ENCODE results near the gene KLF15.

DNA sequence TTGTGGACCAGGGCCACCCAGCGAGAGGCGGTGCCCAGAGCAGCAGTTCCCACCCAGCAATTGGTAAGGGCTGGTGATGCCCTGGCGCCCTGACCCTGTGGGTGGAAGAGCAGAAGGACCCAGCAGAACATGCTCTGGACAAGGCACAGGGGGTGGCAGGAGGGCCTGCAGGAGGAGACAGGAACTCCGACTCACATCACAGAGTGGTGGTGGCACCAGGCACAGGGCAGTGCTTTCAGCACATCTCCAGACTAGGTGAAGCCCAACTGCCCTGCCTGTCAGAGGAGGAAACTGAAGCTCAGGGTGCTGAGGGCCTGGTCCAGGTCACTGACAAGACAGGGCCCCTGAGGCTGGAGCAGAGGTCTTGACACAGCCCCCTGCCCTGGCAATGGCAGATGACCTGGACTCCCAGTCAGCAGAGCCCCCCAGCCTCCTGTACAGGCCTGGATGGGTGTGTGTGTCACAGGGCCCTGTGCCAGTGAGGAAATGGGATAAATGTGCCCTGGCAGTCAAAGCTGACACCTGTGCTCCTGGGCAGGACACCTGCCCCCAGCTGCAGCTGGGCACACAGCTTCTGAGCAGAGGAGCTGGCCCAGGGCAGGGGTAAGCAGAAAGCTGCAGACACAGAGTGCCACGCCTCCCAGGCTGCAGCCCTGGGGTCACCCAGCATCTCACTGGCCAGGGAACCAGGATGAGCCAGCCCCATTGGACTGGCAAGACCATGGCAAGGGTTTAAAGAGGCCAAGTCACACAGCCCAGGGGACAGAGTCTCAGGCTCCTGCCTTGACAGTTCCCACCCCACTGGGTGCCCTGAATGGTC lies 11.4 kb downstream of the KLF15 start:
- TF ChIP-seq, protein P1, sequence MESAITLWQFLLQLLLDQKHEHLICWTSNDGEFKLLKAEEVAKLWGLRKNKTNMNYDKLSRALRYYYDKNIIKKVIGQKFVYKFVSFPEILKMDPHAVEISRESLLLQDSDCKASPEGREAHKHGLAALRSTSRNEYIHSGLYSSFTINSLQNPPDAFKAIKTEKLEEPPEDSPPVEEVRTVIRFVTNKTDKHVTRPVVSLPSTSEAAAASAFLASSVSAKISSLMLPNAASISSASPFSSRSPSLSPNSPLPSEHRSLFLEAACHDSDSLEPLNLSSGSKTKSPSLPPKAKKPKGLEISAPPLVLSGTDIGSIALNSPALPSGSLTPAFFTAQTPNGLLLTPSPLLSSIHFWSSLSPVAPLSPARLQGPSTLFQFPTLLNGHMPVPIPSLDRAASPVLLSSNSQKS (CRISPR knock-in tag; IDR thresholded peaks at IDR 0.05), result no peak
- TF ChIP-seq SIN3A (IDR thresholded peaks at IDR 0.05; ENCODE audit: borderline replicate concordance in 2 of 2, control insufficient read depth in 1 of 2, low read depth in 2 of 2, low read length in 2 of 2), result no peak
- no peak for TF ChIP-seq POLR2A (conservative IDR thresholded peaks at IDR 0.05)
- TF ChIP-seq SOX6 (IDR thresholded peaks at IDR 0.05), result no peak
- TF ChIP-seq HCFC1 (IDR thresholded peaks at IDR 0.05; ENCODE audit: low read depth, low read length), result no peak
- TF ChIP-seq ZNF24 (IDR thresholded peaks at IDR 0.05), result no peak
- TF ChIP-seq, protein P2, sequence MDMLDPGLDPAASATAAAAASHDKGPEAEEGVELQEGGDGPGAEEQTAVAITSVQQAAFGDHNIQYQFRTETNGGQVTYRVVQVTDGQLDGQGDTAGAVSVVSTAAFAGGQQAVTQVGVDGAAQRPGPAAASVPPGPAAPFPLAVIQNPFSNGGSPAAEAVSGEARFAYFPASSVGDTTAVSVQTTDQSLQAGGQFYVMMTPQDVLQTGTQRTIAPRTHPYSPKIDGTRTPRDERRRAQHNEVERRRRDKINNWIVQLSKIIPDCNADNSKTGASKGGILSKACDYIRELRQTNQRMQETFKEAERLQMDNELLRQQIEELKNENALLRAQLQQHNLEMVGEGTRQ (CRISPR knock-in tag; IDR thresholded peaks at IDR 0.05), result no peak
- TF ChIP-seq GABPA (tag; conservative IDR thresholded peaks at IDR 0.05; ENCODE audit: low read depth), result no peak
- no peak for TF ChIP-seq CTCF (IDR thresholded peaks at IDR 0.05 in 2 of 3, conservative IDR thresholded peaks at IDR 0.05 in 1 of 3; ENCODE audit: insufficient read depth in 2 of 3, low read depth in 1 of 3, low read length in 3 of 3)
- no peak for TF ChIP-seq MTA2 (IDR thresholded peaks at IDR 0.05; ENCODE audit: low read depth)
- no peak for TF ChIP-seq BHLHE40 (IDR thresholded peaks at IDR 0.05; ENCODE audit: low read length)
- no peak for TF ChIP-seq SAFB (IDR thresholded peaks at IDR 0.05; ENCODE audit: borderline replicate concordance, low read depth, low read length)
- no peak for TF ChIP-seq NCOA6 (IDR thresholded peaks at IDR 0.05)
- no peak for TF ChIP-seq MAX (CRISPR knock-in tag; IDR thresholded peaks at IDR 0.05)
